ENCODE data around the gene WNT7A. TPM values are rescaled to one million over a fixed set of nuclear protein-coding genes. Genes with fewer than 3 reads are reported as not detected.

The WNT7A gene
- total RNA-seq, 1 experiment from 2014 or later = 0.34 TPM

GRCh38 chr3:13790376-13791197, 89.3 kb downstream of the WNT7A start:
- no peak for ATAC-seq
- POLR2A ChIA-PET = no interaction called here

More at GRCh38 chr3:13790376-13791197, 89.3 kb downstream of the WNT7A start:
- H3K27me3 ChIP-seq (ENCODE audit: insufficient read depth, low read length) = peaks cover 5% of the 10 kb centered on the region; the same call in 1 of the 2 replicates
- no peaks in the 10 kb centered on the region for H4K20me1 ChIP-seq (ENCODE audit: insufficient read depth)
- H3K27ac ChIP-seq (ENCODE audit: low read depth, low read length) = no peak overlapping the region
- H3K4me3 ChIP-seq (replicated peaks in 1 of 2; ENCODE audit: low read depth in 1 of 2, low read length in 2 of 2) = no peak overlapping the region
- ChIA-PET RAD21 (ENCODE audit: low non-redundant PET in 1 of 2, low total read pairs in 2 of 2, uncharacterized antibody in 2 of 2, unreplicated experiment in 2 of 2) (no interaction called here), CTCF (no interaction called here)
- DNase-seq (ENCODE audit: low read depth, low spot score) = no peak
- no peaks in the 10 kb centered on the region for H3K9me2 ChIP-seq (ENCODE audit: insufficient read depth)
- H3K79me2 ChIP-seq (ENCODE audit: insufficient read depth, low read length) = no peaks in the 10 kb centered on the region
- no peak overlapping the region for H2AFZ ChIP-seq (ENCODE audit: low read depth, low read length, poor library complexity, severe bottlenecking)
- H3K9me3 ChIP-seq (ENCODE audit: control insufficient read depth in 1 of 2, insufficient read depth in 1 of 2, low read depth in 1 of 2, low read length in 2 of 2) = no peaks in the 10 kb centered on the region
- no peaks in the 10 kb centered on the region for H3K36me3 ChIP-seq (ENCODE audit: control insufficient read depth in 1 of 2, insufficient read depth in 2 of 2, low read length in 2 of 2)
- H3K4me2 ChIP-seq (ENCODE audit: low read length) = no peak overlapping the region
- H3K4me1 ChIP-seq (ENCODE audit: control insufficient read depth in 1 of 2, insufficient read depth in 2 of 2, low read length in 2 of 2) = no peaks in the 10 kb centered on the region
- BruUV-seq (replicated peaks) = no TSS peak
- intact Hi-C loops (cut with micrococcal nuclease) = no loop called here
- TF ChIP-seq SRF (IDR thresholded peaks at IDR 0.05; ENCODE audit: low read depth) = no peak
- no peak for TF ChIP-seq CBX3 (IDR thresholded peaks at IDR 0.05; ENCODE audit: low read depth)
- no peak for TF ChIP-seq SIN3A (IDR thresholded peaks at IDR 0.05; ENCODE audit: low read depth)
- no peak for TF ChIP-seq EZH2 (IDR thresholded peaks at IDR 0.05)
- no peak for TF ChIP-seq REST (IDR thresholded peaks at IDR 0.05; ENCODE audit: low read depth)
- no peak for TF ChIP-seq MAX (IDR thresholded peaks at IDR 0.05)
- no peak for TF ChIP-seq ATF3 (IDR thresholded peaks at IDR 0.05)
- TF ChIP-seq EZH2phosphoT487 (IDR thresholded peaks at IDR 0.05; ENCODE audit: borderline replicate concordance) = no peak
- TF ChIP-seq POLR2A (IDR thresholded peaks at IDR 0.05; ENCODE audit: borderline replicate concordance, extremely low read depth, insufficient read depth, insufficient read length) = no peak
- TF ChIP-seq CTCF (IDR thresholded peaks at IDR 0.05 in 2 of 3, conservative IDR thresholded peaks at IDR 0.05 in 1 of 3; ENCODE audit: borderline replicate concordance in 1 of 3, insufficient read depth in 1 of 3, low read depth in 2 of 3, low read length in 2 of 3) = no peak
- TF ChIP-seq POLR2AphosphoS5 (IDR thresholded peaks at IDR 0.05; ENCODE audit: low read depth, low read length) = no peak
- TF ChIP-seq EGR1 (IDR thresholded peaks at IDR 0.05; ENCODE audit: low read depth) = no peak
- TF ChIP-seq CEBPB (IDR thresholded peaks at IDR 0.05; ENCODE audit: low read depth) = no peak
- TF ChIP-seq JUND (IDR thresholded peaks at IDR 0.05) = no peak
- no peak for TF ChIP-seq ZBTB33 (IDR thresholded peaks at IDR 0.05; ENCODE audit: extremely low read depth, insufficient replicate concordance, low read length)
- TF ChIP-seq ELF1 (IDR thresholded peaks at IDR 0.05; ENCODE audit: borderline replicate concordance, low read depth) = no peak
- TF ChIP-seq ZFX (IDR thresholded peaks at IDR 0.05) = no peak
- TF ChIP-seq SP1 (IDR thresholded peaks at IDR 0.05; ENCODE audit: low read depth) = no peak
- TF ChIP-seq FOSL1 (IDR thresholded peaks at IDR 0.05; ENCODE audit: low read depth) = no peak
- no peak for TF ChIP-seq TCF7L2 (IDR thresholded peaks at IDR 0.05; ENCODE audit: borderline replicate concordance, extremely low read depth, insufficient read depth, insufficient read length)
- H3K9ac ChIP-seq (ENCODE audit: low read length) = no peak overlapping the region
